HEK293T (cell line): ENCODE results near the gene NCLN.

ENCODE experiments used
- ARNT ChIP-seq: fragments of 450-650 bp; IDR thresholded peaks from 2 replicates; pipeline ENCODE4 v1.6.1; 2017; ENCODE audit warnings: mild to moderate bottlenecking
- BHLHE40 ChIP-seq: fragments of 450-650 bp; IDR thresholded peaks from 2 replicates; pipeline ENCODE4 v1.6.1; 2016; ENCODE audit warnings: mild to moderate bottlenecking, moderate library complexity, borderline replicate concordance
- FOXM1 ChIP-seq: fragments of 450-650 bp; IDR thresholded peaks from 2 replicates; pipeline ENCODE4 v1.6.1; 2017; ENCODE audit warnings: mild to moderate bottlenecking, borderline replicate concordance
- HDGF ChIP-seq: fragments of 450-650 bp; IDR thresholded peaks from 2 replicates; pipeline ENCODE4 v1.6.1; 2017; ENCODE audit warnings: antibody characterized with exemption, borderline replicate concordance
- L3MBTL2 ChIP-seq: fragments of 450-650 bp; conservative IDR thresholded peaks from 2 replicates; pipeline ENCODE4 v1.6.1; 2016; ENCODE audit warnings: mild to moderate bottlenecking
- ZNF384 ChIP-seq: fragments of 450-650 bp; IDR thresholded peaks from 2 replicates; pipeline ENCODE4 v1.6.1; 2016

GRCh38 chr19:3257071-3257470 is 71.3 kb downstream of the NCLN start:
- no peak for TF ChIP-seq FOXM1
- no peak for TF ChIP-seq BHLHE40
- TF ChIP-seq ARNT: no peak
- no peak for TF ChIP-seq ZNF384
- TF ChIP-seq HDGF: no peak
- no peak for TF ChIP-seq L3MBTL2
